Measurements from ENCODE around the gene CDH4. TPM values are rescaled to one million over a fixed set of nuclear protein-coding genes. Genes with fewer than 3 reads are reported as not detected.
"Not testable (repeated sequence)": the region's sequence is repeated elsewhere in the genome, so short reads cannot be mapped to it uniquely, and the experiment has no call there.

The CDH4 gene
- total RNA-seq, 1 donor from 2014 or later: under 0.01 TPM

- no peak for DNase-seq (ENCODE audit: low read depth in 2 of 2)
Measured at GRCh38 chr20:61253640-61254511, 1.8 kb downstream of the CDH4 start.

DNA sequence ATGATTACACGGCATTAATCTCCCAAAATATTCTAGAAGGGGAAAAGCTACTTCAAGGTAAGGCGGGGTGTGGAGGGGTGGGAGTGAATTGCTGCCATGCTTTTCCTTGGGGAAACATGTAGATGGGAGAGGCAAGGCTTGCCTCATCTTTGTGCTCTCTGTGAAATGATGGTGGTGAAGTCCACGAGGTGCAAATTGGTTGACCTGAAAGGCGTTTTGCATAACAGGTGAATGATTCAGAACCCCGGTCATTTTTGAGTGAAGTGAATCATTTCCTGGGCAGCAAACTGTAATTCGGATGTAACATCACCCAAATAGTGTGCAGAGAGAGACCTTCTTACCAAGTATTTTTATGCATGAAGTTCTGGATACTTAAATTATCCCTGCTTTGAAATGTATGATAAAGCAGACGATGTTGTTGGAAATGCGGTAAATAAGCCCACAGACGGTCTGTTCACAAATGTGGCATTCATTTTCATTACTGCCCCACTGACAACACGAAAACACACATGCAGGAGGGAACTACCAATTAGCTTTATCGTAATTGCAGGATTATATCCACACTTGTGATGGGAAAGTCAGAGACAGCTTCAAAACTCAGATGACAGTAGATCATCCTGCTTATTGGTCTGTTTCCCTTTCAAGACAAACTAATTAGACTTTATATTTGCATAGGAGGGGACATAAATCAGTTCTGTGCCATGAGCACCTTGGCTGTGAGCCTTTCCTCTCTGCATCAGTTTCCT is 3.0 kb downstream of the CDH4 start:
- no peak for DNase-seq (ENCODE audit: low read depth in 2 of 2)

GRCh38 chr20:61256365-61256764 is 4.3 kb downstream of the CDH4 start:
- no peak for DNase-seq (ENCODE audit: low read depth in 2 of 2)

- no peak for DNase-seq (ENCODE audit: low read depth in 2 of 2)
Measured at GRCh38 chr20:61256824-61257223, 4.8 kb downstream of the CDH4 start.

DNA sequence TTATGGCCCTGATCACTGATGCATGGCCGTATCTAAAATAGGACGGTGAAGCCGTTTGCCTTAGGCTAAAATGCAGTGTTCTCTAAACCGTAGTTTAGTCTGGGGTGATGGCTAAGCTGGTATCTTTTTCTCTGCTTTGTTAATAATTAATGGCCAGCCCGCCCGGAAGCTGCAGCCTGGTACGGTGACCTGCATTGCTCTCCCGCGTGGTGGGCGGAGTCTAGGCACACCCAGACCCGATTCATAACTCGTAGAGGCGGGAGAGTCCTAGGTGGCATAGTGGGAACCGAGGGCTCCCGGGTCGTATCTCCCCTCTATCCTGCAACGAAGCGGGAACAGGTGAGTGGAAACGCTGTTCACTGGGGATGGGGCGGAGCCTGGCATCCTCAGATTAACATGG is 5.5 kb downstream of the CDH4 start:
- no peak for DNase-seq (ENCODE audit: low read depth in 2 of 2)

- no peak for DNase-seq (ENCODE audit: low read depth in 2 of 2)
Measured at GRCh38 chr20:61259741-61260140, 7.7 kb downstream of the CDH4 start.

DNA sequence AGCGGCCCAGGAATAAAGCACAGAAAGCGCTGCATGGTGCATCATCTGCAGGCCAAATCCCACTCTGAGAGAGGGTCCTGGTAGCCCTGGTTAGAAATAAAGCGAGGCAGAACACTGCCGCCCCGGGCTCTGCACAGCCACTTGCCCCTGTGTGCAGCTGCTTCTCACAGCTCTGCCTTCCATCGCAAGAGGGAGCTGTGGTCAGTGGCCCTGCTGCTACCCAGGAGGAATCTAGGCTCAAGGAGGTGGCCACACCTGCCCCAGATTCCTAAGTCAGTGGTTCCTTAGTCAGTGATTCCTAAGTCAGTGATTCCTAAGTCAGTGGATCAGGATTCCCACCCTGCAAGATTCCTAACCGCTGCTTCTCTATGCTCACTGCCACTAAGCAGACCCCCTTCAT is 8.8 kb downstream of the CDH4 start:
- no peak for DNase-seq (ENCODE audit: low read depth in 2 of 2)

GRCh38 chr20:61262036-61262435 is 10.0 kb downstream of the CDH4 start:
- DNase-seq (ENCODE audit: low read depth in 2 of 2): no peak

- no peak for DNase-seq (ENCODE audit: low read depth in 2 of 2)
Measured at GRCh38 chr20:61262514-61262913, 10.5 kb downstream of the CDH4 start.

DNA sequence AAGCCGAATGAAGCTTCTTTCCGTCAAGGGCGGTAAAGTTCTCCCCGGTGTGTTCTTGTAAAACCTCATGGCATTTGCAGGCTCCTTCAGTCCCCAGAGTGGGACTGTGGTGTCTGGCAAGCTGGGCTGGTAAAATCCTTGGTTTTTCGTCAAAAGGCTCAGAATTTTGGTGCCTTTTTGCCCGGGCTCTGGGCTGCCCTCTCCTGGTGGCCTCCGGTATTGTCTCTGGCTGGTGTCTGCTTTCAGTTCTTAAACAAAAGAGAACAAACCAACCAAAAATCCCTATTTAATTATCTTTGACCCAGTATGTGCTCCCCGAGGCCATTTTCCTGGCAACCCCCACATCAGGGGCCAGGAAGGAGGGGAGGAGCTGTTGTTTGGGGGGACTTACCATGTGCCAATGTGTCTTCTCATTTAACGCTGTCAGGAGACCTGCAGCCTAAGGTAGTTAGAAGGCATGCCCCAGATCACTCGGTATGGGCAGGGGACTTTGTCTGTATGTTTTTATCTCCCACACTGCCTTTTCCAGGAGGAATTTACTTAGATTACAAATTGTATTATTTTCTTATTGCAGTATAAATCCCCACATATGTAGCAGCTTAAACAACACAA is 11.1 kb downstream of the CDH4 start:
- no peak for DNase-seq (ENCODE audit: low read depth in 2 of 2)

DNA sequence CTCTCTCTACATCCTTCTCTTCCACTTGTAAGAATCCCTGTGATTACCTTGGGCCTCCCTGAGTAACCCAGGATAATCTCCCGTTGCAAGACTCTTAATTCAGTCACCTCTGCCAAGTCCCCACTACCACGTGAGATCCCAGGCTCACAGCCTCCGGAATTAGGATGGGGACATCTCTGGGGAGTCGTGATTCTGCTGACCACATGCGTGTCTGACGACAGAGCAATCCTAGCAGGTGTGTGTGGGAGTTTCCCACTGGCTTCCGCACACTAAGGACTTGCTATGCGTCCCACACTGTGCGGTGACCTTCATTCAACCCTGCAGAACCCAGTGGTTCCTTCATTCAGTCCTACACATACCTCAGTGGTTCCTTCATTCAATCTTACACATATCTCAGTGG is 11.9 kb downstream of the CDH4 start:
- no peak for DNase-seq (ENCODE audit: low read depth in 2 of 2)

DNA sequence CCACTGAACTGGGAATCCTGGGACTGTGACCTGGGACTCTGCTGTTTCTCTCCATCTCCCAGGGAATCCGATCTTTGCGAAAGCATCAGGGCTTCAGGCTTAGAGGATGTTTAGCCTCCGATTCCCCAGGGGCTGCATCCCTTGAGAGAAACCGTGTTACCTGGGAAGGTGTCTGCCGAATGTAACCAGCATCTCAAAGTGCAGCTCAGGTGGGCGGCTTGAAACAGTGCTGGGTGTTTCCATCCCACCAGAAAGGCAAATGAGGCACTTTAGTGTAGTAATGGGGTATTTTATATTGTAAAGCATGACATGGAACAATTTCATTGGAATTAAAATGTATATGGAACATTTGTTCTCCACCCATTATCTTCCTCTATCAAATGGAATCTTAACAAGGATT is 15.2 kb downstream of the CDH4 start:
- DNase-seq (ENCODE audit: low read depth in 2 of 2): no peak

DNA sequence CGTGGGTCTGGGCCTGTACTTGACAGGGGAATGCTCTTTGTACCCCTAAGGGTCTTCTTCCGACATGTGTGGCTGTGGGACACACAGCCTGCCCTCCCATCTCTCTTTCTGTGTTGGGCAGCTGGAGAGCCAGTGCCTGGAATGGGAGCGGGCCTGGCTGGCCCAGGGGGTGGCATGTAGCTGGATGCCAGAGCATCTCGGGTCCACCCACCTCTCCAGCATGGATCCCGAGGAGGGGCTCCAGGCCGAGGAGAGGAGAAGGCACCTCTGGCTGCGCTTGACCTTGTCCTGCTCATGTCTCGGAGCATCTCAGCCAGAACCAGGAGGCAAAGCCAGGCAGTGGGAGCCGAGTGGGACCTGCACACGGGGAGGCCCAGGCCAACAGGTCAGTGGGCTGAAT is 16.0 kb downstream of the CDH4 start:
- no peak for DNase-seq (ENCODE audit: low read depth in 2 of 2)

DNA sequence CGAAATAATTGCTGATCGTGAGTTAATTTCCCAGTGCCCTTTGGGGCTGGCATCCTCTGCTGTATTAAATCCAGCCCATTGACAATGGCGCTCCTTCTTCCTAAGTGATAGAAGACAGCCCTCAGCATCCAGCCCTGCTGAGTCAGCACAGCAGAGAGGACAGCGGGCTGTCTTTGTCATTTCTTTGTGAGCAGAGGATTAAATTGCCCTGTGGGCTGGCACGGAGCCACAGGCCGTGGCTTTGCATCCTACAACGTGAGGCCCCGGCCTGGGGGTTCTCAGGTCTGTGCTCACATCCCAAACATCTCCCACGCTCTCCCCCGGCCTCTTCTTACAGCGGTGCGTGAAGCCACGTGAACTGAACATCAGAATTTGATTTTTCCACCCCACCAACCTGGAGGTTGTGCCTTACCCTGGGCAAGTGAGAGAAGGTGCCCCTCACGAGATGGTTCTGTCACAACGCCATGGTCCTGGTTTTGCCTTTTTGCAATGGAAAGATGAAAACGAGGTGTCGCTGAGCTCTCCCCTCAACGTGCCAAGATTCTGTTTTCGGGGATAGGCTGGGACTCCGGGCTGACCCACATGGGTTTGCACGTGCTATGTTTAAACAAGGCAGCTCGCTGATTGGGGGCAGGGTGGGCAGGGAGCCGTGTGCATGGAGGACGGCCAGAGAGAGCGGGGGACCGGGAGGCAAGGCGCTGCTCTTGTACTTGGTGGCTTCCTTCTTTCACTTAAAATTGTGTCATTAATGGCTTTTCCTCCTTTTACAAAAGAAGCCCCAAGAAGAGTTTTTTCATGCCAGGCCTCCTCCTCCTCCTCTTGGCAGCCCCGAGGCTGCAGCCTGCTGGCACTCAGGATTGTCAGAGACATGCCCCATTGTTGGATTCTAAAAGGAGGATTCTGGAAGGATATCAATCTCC is 19.5 kb downstream of the CDH4 start:
- DNase-seq (ENCODE audit: low read depth in 2 of 2): no peak

DNA sequence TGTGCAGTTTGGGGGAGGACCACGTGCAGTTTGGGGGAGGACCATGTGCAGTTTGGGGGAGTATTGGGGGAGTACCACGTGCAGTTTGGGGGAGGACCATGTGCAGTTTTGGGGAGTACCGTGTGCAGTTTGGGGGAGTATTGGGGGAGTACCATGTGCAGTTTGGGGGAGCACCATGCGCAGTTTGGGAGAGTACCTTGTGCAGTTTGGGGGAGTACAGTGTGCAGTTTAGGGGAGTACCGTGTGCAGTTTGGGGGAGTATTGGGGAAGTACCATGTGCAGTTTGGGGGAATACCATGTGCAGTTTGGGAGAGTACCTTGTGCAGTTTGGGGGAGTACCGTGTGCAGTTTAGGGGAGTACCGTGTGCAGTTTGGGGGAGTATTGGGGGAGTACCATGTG is 21.0 kb downstream of the CDH4 start:
- not testable (repeated sequence) for DNase-seq (ENCODE audit: low read depth in 2 of 2)

DNA sequence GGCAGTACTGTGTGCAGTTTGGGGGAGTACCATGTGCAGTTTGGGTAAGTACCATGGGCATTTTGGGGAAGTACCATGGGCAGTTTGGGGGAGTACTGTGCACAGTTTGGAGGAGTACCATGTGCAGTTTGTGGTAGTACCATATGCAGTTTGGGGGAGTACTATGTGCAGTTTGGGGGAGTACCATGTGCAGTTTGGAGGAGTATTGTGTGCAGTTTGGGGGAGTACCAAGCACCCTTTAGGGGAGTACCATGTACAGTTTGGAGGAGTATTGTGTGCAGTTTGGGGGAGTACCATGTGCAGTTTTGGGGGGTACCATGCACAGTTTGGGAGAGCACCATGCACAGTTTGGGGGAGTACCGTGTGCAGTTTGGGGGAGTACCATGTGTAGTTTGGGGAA is 21.6 kb downstream of the CDH4 start:
- DNase-seq (ENCODE audit: low read depth in 2 of 2): not testable (repeated sequence)

- no peak for DNase-seq (ENCODE audit: low read depth in 2 of 2)
Measured at GRCh38 chr20:61274326-61274725, 22.3 kb downstream of the CDH4 start.

- DNase-seq (ENCODE audit: low read depth in 2 of 2): no peak
Measured at GRCh38 chr20:61278296-61278695, 26.2 kb downstream of the CDH4 start.

GRCh38 chr20:61279621-61280150 is 27.6 kb downstream of the CDH4 start:
- no peak for DNase-seq (ENCODE audit: low read depth in 2 of 2)

DNA sequence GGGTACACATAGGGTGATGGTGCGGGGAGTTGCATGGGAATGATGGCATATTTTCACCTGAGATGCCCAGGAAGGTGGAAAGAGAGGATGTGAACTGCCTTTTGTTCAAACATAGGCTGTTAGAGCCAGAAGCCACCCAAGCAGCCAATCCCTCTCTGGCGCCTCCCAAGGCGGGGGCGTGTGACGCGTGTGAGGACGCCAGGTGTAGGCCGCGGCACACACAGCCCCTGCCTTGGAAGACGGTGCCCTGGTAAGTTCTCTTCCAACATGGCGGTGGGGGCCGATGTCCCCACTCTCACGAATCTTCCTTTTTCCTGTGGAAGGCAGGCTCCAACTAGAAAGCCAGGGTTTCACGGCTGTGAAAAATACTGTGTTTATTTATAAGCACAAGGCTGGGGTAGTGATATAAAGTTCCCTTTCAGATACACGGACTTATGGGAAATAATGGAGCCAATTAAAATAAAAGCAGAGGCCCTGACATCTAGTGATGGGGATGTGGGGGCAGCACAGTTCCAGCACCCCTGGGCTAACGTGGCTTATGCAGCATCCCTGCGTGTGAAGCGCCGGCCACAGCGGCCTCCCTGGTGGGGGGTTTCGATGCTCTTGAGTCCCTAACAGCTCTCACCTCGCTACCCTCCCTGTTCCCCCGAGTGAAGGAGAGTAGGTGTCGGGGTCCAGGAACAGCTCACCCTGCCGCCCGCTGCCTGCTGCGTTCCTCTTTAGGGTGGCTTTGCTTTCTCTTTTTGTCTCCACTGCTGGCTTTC is 28.3 kb downstream of the CDH4 start:
- no peak for DNase-seq (ENCODE audit: low read depth in 2 of 2)
